ENCODE results near the gene HIBCH. TPM values are rescaled to one million over a fixed set of nuclear protein-coding genes. Genes with fewer than 3 reads are reported as not detected.

The HIBCH gene
- total RNA-seq, 1 experiment from 2014 or later: 26.5 TPM

DNA sequence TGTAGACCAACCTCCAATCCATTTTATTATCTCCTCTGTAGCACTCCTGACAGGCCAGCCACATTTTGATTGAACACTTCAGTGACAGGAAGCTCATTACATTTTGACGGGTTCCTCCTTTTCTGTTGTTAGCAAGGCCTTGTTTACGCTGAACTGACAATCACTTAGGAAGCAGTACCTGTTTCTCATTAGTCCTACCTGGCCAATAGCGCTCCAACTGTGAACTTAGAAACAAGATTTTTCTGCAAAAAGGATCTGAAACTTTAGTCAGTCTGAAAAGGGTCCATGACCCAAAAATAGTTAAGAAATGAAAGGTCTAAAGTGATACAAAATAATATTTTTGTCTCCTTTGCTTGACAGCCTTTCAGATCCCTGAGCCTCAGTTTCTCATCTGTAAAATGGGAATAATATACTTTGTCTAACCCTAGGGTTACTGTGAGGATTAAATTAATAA, 137.5 kb downstream of the HIBCH start:
- Mint-ChIP-seq H3K36me3 (no peaks in the 10 kb centered on the region), H3K4me1 (peaks cover 7% of the 10 kb centered on the region), H3K9me3 (no peaks in the 10 kb centered on the region), H3K27me3 (ENCODE audit: low read depth) (peaks cover 18% of the 10 kb centered on the region), H3K27ac (no peak overlapping the region), H3K4me3 (no peak overlapping the region)
- DNase-seq (ENCODE audit: low spot score) (no peak), ATAC-seq (no peak)
- ChIA-PET POLR2A (no interaction called here), CTCF (no interaction called here)
- TF ChIP-seq ZNF281 (CRISPR knock-in tag; IDR thresholded peaks at IDR 0.05): no peak
- TF ChIP-seq ZNF138 (CRISPR knock-in tag; conservative IDR thresholded peaks at IDR 0.05): no peak
- TF ChIP-seq JAZF1 (CRISPR knock-in tag; IDR thresholded peaks at IDR 0.05): no peak
- no peak for TF ChIP-seq ZNF396 (CRISPR knock-in tag; IDR thresholded peaks at IDR 0.05; ENCODE audit: borderline replicate concordance)
- TF ChIP-seq AR (CRISPR knock-in tag; IDR thresholded peaks at IDR 0.05): no peak
- TF ChIP-seq SP1 (CRISPR knock-in tag; conservative IDR thresholded peaks at IDR 0.05): no peak
- no peak for TF ChIP-seq ESRRA (CRISPR knock-in tag; IDR thresholded peaks at IDR 0.05; ENCODE audit: borderline replicate concordance)
- no peak for TF ChIP-seq PRRX2 (CRISPR knock-in tag; IDR thresholded peaks at IDR 0.05)
- TF ChIP-seq USF1 (CRISPR knock-in tag; IDR thresholded peaks at IDR 0.05): no peak
- no peak for TF ChIP-seq HMGXB4 (CRISPR knock-in tag; IDR thresholded peaks at IDR 0.05)
- no peak for TF ChIP-seq NR1H2 (CRISPR knock-in tag; IDR thresholded peaks at IDR 0.05)
- TF ChIP-seq CREM (CRISPR knock-in tag; IDR thresholded peaks at IDR 0.05): no peak
- TF ChIP-seq, protein P1, sequence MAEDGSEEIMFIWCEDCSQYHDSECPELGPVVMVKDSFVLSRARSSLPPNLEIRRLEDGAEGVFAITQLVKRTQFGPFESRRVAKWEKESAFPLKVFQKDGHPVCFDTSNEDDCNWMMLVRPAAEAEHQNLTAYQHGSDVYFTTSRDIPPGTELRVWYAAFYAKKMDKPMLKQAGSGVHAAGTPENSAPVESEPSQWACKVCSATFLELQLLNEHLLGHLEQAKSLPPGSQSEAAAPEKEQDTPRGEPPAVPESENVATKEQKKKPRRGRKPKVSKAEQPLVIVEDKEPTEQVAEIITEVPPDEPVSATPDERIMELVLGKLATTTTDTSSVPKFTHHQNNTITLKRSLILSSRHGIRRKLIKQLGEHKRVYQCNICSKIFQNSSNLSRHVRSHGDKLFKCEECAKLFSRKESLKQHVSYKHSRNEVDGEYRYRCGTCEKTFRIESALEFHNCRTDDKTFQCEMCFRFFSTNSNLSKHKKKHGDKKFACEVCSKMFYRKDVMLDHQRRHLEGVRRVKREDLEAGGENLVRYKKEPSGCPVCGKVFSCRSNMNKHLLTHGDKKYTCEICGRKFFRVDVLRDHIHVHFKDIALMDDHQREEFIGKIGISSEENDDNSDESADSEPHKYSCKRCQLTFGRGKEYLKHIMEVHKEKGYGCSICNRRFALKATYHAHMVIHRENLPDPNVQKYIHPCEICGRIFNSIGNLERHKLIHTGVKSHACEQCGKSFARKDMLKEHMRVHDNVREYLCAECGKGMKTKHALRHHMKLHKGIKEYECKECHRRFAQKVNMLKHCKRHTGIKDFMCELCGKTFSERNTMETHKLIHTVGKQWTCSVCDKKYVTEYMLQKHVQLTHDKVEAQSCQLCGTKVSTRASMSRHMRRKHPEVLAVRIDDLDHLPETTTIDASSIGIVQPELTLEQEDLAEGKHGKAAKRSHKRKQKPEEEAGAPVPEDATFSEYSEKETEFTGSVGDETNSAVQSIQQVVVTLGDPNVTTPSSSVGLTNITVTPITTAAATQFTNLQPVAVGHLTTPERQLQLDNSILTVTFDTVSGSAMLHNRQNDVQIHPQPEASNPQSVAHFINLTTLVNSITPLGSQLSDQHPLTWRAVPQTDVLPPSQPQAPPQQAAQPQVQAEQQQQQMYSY (CRISPR knock-in tag; IDR thresholded peaks at IDR 0.05): no peak
- TF ChIP-seq, protein P2, sequence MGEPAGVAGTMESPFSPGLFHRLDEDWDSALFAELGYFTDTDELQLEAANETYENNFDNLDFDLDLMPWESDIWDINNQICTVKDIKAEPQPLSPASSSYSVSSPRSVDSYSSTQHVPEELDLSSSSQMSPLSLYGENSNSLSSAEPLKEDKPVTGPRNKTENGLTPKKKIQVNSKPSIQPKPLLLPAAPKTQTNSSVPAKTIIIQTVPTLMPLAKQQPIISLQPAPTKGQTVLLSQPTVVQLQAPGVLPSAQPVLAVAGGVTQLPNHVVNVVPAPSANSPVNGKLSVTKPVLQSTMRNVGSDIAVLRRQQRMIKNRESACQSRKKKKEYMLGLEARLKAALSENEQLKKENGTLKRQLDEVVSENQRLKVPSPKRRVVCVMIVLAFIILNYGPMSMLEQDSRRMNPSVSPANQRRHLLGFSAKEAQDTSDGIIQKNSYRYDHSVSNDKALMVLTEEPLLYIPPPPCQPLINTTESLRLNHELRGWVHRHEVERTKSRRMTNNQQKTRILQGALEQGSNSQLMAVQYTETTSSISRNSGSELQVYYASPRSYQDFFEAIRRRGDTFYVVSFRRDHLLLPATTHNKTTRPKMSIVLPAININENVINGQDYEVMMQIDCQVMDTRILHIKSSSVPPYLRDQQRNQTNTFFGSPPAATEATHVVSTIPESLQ (CRISPR knock-in tag; IDR thresholded peaks at IDR 0.05): no peak
- TF ChIP-seq SMAD3 (CRISPR knock-in tag; IDR thresholded peaks at IDR 0.05; ENCODE audit: borderline replicate concordance): no peak
- TF ChIP-seq RELA (CRISPR knock-in tag; IDR thresholded peaks at IDR 0.05; ENCODE audit: borderline replicate concordance): no peak
